T-helper 22 cell (primary cell): ENCODE data around the gene MEX3C.

ENCODE experiments used
- DNase-seq: peaks from one replicate; pipeline ENCODE4 v3.0.0-alpha.2; 2020; ENCODE audit warnings: low read depth

Gene MEX3C

GRCh38 chr18:51191128-51191717 is 6.3 kb downstream of the MEX3C start:
- DNase-seq: no peak

GRCh38 chr18:51190000-51190399 is 7.5 kb downstream of the MEX3C start:
- no peak for DNase-seq

- no peak for DNase-seq
These were observed 9.3 kb downstream of the MEX3C start for GRCh38 chr18:51188024-51188701.

- no peak for DNase-seq
These were observed 12.4 kb downstream of the MEX3C start for GRCh38 chr18:51185075-51185474.

- no peak for DNase-seq
These were observed 13.4 kb downstream of the MEX3C start for GRCh38 chr18:51184091-51184457.

- no peak for DNase-seq
These were observed 13.9 kb downstream of the MEX3C start for GRCh38 chr18:51183372-51184090.

- DNase-seq: no peak
These were observed 14.7 kb downstream of the MEX3C start for GRCh38 chr18:51182824-51183223.

- no peak for DNase-seq
These were observed 25.7 kb downstream of the MEX3C start for GRCh38 chr18:51171625-51172259.

GRCh38 chr18:51171223-51171622 is 26.3 kb downstream of the MEX3C start:
- DNase-seq: no peak

- no peak for DNase-seq
These were observed 26.8 kb downstream of the MEX3C start for GRCh38 chr18:51170664-51171063.

- no peak for DNase-seq
These were observed 27.8 kb downstream of the MEX3C start for GRCh38 chr18:51169731-51170130.

- DNase-seq: no peak
These were observed 28.4 kb downstream of the MEX3C start for GRCh38 chr18:51168960-51169662.

- no peak for DNase-seq
These were observed 29.3 kb downstream of the MEX3C start for GRCh38 chr18:51168026-51168742.

GRCh38 chr18:51165296-51165695 is 32.2 kb downstream of the MEX3C start:
- DNase-seq: no peak

- DNase-seq: no peak
These were observed 32.7 kb downstream of the MEX3C start for GRCh38 chr18:51164761-51165281.

GRCh38 chr18:51164342-51164741 is 33.1 kb downstream of the MEX3C start:
- DNase-seq: no peak

GRCh38 chr18:51163543-51163942 is 33.9 kb downstream of the MEX3C start:
- no peak for DNase-seq

GRCh38 chr18:51162617-51163016 is 34.9 kb downstream of the MEX3C start:
- DNase-seq: no peak

- no peak for DNase-seq
These were observed 36.8 kb downstream of the MEX3C start for GRCh38 chr18:51160646-51161045.

GRCh38 chr18:51157215-51157614 is 40.3 kb downstream of the MEX3C start:
- no peak for DNase-seq

- DNase-seq: no peak
These were observed 42.9 kb downstream of the MEX3C start for GRCh38 chr18:51154431-51155063.
